Neural progenitor cell (in vitro differentiated cells): Measurements from ENCODE around the gene RB1.

ENCODE experiments used
- CTCF ChIP-seq: fragments of 200-600 bp; sonication (generic); IDR thresholded peaks from 2 replicates; pipeline ENCODE4 v1.5.1; 2017; ENCODE audit warnings: antibody characterized with exemption, mild to moderate bottlenecking
- EZH2 ChIP-seq: fragments of 200-600 bp; sonication (generic); IDR thresholded peaks from 2 replicates; pipeline ENCODE4 v1.6.1; 2017; ENCODE audit warnings: antibody characterized with exemption, mild to moderate bottlenecking, moderate library complexity

GRCh38 chr13:48265217-48265815 is 38.2 kb upstream of the RB1 start:
- no peak for TF ChIP-seq CTCF
- TF ChIP-seq EZH2, result no peak
